Motor neuron (in vitro differentiated cells): ENCODE data around the gene MANBA. TPM values are rescaled to one million over a fixed set of nuclear protein-coding genes. Genes with fewer than 3 reads are reported as not detected.
A peak's percentile ranks its signal among the peaks of the same experiment; 100 is the strongest.

Source experiments
- ATAC-seq, 8 experiments: fragments of 200-7000 bp; cut with Tn5 transposase; replicated peaks in 6 of 8; 2 replicates each; pipeline ENCODE4 v1.8.0; 2021; ENCODE audit warnings: mild to moderate bottlenecking in 8 of 8, moderate library complexity in 8 of 8
- H3K27ac ChIP-seq, 2 donors: fragments of 250-450 bp; sonication (Bioruptor Pico); 2 replicates each; pipeline ENCODE4 v1.9.0; 2021; ENCODE audit warnings: antibody characterized with exemption in 2 of 2, mild to moderate bottlenecking in 2 of 2, moderate library complexity in 1 of 2
- H3K4me1 ChIP-seq, 2 donors: fragments of 250-450 bp; sonication (Bioruptor Pico); replicated peaks in 1 of 2; 2 replicates each; pipeline ENCODE4 v1.6.1; 2021; ENCODE audit warnings: antibody characterized with exemption in 2 of 2, mild to moderate bottlenecking in 2 of 2, moderate library complexity in 1 of 2
- H3K4me3 ChIP-seq, 5 donors: fragments of 250-450 bp; sonication (Bioruptor Pico); 2 replicates each; pipeline ENCODE4 v1.9.0; 2021; ENCODE audit warnings: antibody characterized with exemption in 5 of 5, mild to moderate bottlenecking in 5 of 5, moderate library complexity in 4 of 5
- WGBS, 10 experiments: fragments of 450-650 bp; shearing (Covaris generic); methylation state at CpG; one replicate each; pipeline ENCODE4 v1.0.0; 2022; 5-methylcytosine and 5-hydroxymethylcytosine counted together
- in situ Hi-C, 9 experiments: fragments of 400-800 bp; cut with MboI; loops; one replicate each; pipeline ENCODE4 v1.15.0; 2021; ENCODE audit warnings: low sequenced_read_pairs in 9 of 9, low pct_unique_long_range_greater_than_20kb in 2 of 9; ENCODE audit not compliant: unreplicated experiment in 9 of 9
- total RNA-seq, 8 experiments: library from RNA; unstranded; fragments of 300-600 nt; gene quantifications; 2 replicates each; pipeline versions ENCODE4 v1.2.3 to v1.2.4, GENCODE V29; 2022

The MANBA gene
- total RNA-seq, 8 experiments from 2014 or later, result 8.9 to 39.1 (median 21.8) TPM

GRCh38 chr4:102783006-102783405, 22.2 kb upstream of the MANBA start:
- Histone ChIP-seq H3K4me3 (no peak overlapping the region), H3K4me1 (no peaks in the 10 kb centered on the region), H3K27ac (no peak overlapping the region)
- WGBS, 10 experiments, result 15 to 100% (median 95%) methylated on average over 1 to 2 of the region's 2 CpGs; no CpG with 5 or more reads in 2 of the 10 experiments
- in situ Hi-C loops, result no loop called here
- ATAC-seq, result peak in 1 of 8 experiments; percentile 23

- H3K4me1 ChIP-seq, result no peaks in the 10 kb centered on the region
- WGBS, 10 experiments, result 60 to 100% (median 83%) methylated on average over 1 of the region's 1 CpG; no CpG with 5 or more reads in 4 of the 10 experiments
- no peak overlapping the region for H3K4me3 ChIP-seq
- in situ Hi-C loops, result no loop called here
- ATAC-seq, result peak in 1 of 8 experiments; percentile 62
- no peak overlapping the region for H3K27ac ChIP-seq
Observed at GRCh38 chr4:102781570-102781969, 20.8 kb upstream of the MANBA start.

GRCh38 chr4:102780476-102781144, 19.8 kb upstream of the MANBA start:
- WGBS, 10 experiments, result 86 to 100% (median 95%) methylated on average over 1 to 5 of the region's 5 CpGs; no CpG with 5 or more reads in 3 of the 10 experiments
- Histone ChIP-seq H3K4me1 (no peaks in the 10 kb centered on the region), H3K4me3 (no peak overlapping the region), H3K27ac (no peak overlapping the region)
- in situ Hi-C loops, result no loop called here
- peak in 3 of 8 experiments; percentile 35 to 56 (median 54) for ATAC-seq

- WGBS, 10 experiments, result 58 to 100% (median 77%) methylated on average over 1 to 4 of the region's 4 CpGs; no CpG with 5 or more reads in 4 of the 10 experiments
- in situ Hi-C loops, result no loop called here
- no peak for ATAC-seq
- Histone ChIP-seq H3K4me1 (no peaks in the 10 kb centered on the region), H3K4me3 (no peak overlapping the region), H3K27ac (no peak overlapping the region)
Observed at GRCh38 chr4:102779204-102779603, 18.4 kb upstream of the MANBA start.

GRCh38 chr4:102778720-102779119, 18.0 kb upstream of the MANBA start:
- H3K4me3 ChIP-seq, result no peak overlapping the region
- H3K4me1 ChIP-seq, result no peaks in the 10 kb centered on the region
- 74 to 100% (median 90%) methylated on average over 2 to 7 of the region's 7 CpGs; no CpG with 5 or more reads in 4 of the 10 experiments for WGBS, 10 experiments
- ATAC-seq, result peak in 1 of 8 experiments; percentile 23
- in situ Hi-C loops, result no loop called here
- H3K27ac ChIP-seq, result no peak overlapping the region

GRCh38 chr4:102775805-102776204, 15.0 kb upstream of the MANBA start:
- peak in 2 of 8 experiments; percentile 75 to 89 for ATAC-seq
- 57 to 100% (median 82%) methylated on average over 1 of the region's 1 CpG; no CpG with 5 or more reads in 4 of the 10 experiments for WGBS, 10 experiments
- in situ Hi-C loops, result no loop called here
- Histone ChIP-seq H3K4me1 (no peaks in the 10 kb centered on the region), H3K27ac (no peak overlapping the region), H3K4me3 (no peak overlapping the region)

GRCh38 chr4:102774254-102774653, 13.5 kb upstream of the MANBA start:
- in situ Hi-C loops, result no loop called here
- ATAC-seq, result no peak
- Histone ChIP-seq H3K4me1 (no peaks in the 10 kb centered on the region), H3K27ac (no peak overlapping the region), H3K4me3 (no peak overlapping the region)
- 17 to 86% (median 65%) methylated on average over 1 to 2 of the region's 2 CpGs; no CpG with 5 or more reads in 3 of the 10 experiments for WGBS, 10 experiments

GRCh38 chr4:102772738-102773340, 12.1 kb upstream of the MANBA start:
- WGBS, 10 experiments, result 58 to 93% (median 87%) methylated on average over 2 to 4 of the region's 4 CpGs; no CpG with 5 or more reads in 1 of the 10 experiments
- no peak overlapping the region for H3K27ac ChIP-seq
- in situ Hi-C loops, result no loop called here
- H3K4me3 ChIP-seq, result no peak overlapping the region
- no peak for ATAC-seq
- no peaks in the 10 kb centered on the region for H3K4me1 ChIP-seq

- Histone ChIP-seq H3K4me1 (peaks cover 0 to 6% of the 10 kb centered on the region in 2 donors), H3K4me3 (no peak overlapping the region), H3K27ac (no peak overlapping the region)
- in situ Hi-C loops, result no loop called here
- ATAC-seq, result no peak
- 54 to 96% (median 91%) methylated on average over 3 of the region's 3 CpGs; no CpG with 5 or more reads in 1 of the 10 experiments for WGBS, 10 experiments
Observed at GRCh38 chr4:102764901-102765300, 4.1 kb upstream of the MANBA start.

GRCh38 chr4:102761906-102762305, 1.1 kb upstream of the MANBA start:
- Histone ChIP-seq H3K27ac (no peak overlapping the region), H3K4me1 (peaks cover 4 to 9% of the 10 kb centered on the region in 2 donors), H3K4me3 (peak overlapping the region in 3 of 5 donors; percentile 70 to 88 (median 81))
- in situ Hi-C loops, result no loop called here
- whole genome bisulfite sequencing, 10 experiments, result 29 to 96% (median 85%) methylated on average over 1 to 13 of the region's 14 CpGs
- ATAC-seq, result no peak

- peak overlapping the region; percentile 42 to 54 for H3K27ac ChIP-seq
- ATAC-seq, result peak in 5 of 8 experiments; percentile 8 to 39 (median 23)
- in situ Hi-C loops, result no loop called here
- 0 to 52% (median 20%) methylated on average over 1 to 8 of the region's 15 CpGs; no CpG with 5 or more reads in 3 of the 10 experiments for WGBS, 10 experiments
- peak overlapping the region; percentile 69 to 88 (median 71) for H3K4me3 ChIP-seq
- H3K4me1 ChIP-seq, result peaks cover 4 to 9% of the 10 kb centered on the region in 2 donors
Observed at GRCh38 chr4:102761296-102761701, 531 bp upstream of the MANBA start.

- H3K27ac ChIP-seq, result peak overlapping the region; percentile 40 to 54
- peak overlapping the region; percentile 69 to 88 (median 71) for H3K4me3 ChIP-seq
- in situ Hi-C loops, result no loop called here
- 0 to 10% (median 1%) methylated on average over 1 to 22 of the region's 25 CpGs; no CpG with 5 or more reads in 1 of the 10 experiments for WGBS, 10 experiments
- H3K4me1 ChIP-seq, result peaks cover 4 to 9% of the 10 kb centered on the region in 2 donors
- peak; percentile 20 to 39 (median 34) for ATAC-seq
Observed at GRCh38 chr4:102759831-102760644, 730 bp downstream of the MANBA start.
